Measurements from ENCODE around the gene ZNF22. TPM values are rescaled to one million over a fixed set of nuclear protein-coding genes. Genes with fewer than 3 reads are reported as not detected.
A peak's percentile ranks its signal among the peaks of the same experiment; 100 is the strongest.

ZNF22 gene
- total RNA-seq, 1 experiment from 2014 or later, result 36.9 TPM

- Histone ChIP-seq H3T11ph (ENCODE audit: low read length) (no peak overlapping the region), H2BK20ac (ENCODE audit: low read depth, low read length, poor library complexity, severe bottlenecking) (no peak overlapping the region), H3K4me2 (ENCODE audit: insufficient read depth, insufficient read length, low read length) (no peak overlapping the region), H2BK12ac (ENCODE audit: insufficient read length, low read depth, low read length) (no peak overlapping the region), H2BK5ac (ENCODE audit: insufficient read length, low read length) (no peak overlapping the region), H4K8ac (replicated peaks; ENCODE audit: insufficient read length, low read depth, low read length) (no peak overlapping the region), H4K20me1 (ENCODE audit: control insufficient read depth, insufficient read depth, insufficient read length) (no peaks in the 10 kb centered on the region), H3K18ac (ENCODE audit: insufficient read length, low read depth, low read length) (no peak overlapping the region), H3K23me2 (ENCODE audit: insufficient read length, low read depth, low read length, poor library complexity, severe bottlenecking) (no peaks in the 10 kb centered on the region), H2BK120ac (ENCODE audit: low read depth, low read length, poor library complexity, severe bottlenecking) (no peak overlapping the region), H2BK15ac (ENCODE audit: low read depth, low read length) (no peak overlapping the region), H2AK5ac (ENCODE audit: insufficient read length, low read length) (no peak overlapping the region), H3K56ac (ENCODE audit: insufficient read length, low read depth, low read length) (no peak overlapping the region), H3K14ac (ENCODE audit: insufficient read depth, low read length) (no peak overlapping the region), H2AFZ (ENCODE audit: low read length) (no peak overlapping the region), H3K9me3 (ENCODE audit: control insufficient read depth, low read depth, low read length) (no peaks in the 10 kb centered on the region), H4K5ac (ENCODE audit: insufficient read length, low read depth, low read length) (no peak overlapping the region), H3K4me1 (ENCODE audit: insufficient read depth, low read length) (peaks cover 10% of the 10 kb centered on the region; the same call in 1 of the 2 replicates), H4K91ac (ENCODE audit: insufficient read length, low read depth, low read length) (no peak overlapping the region), H3K27ac (ENCODE audit: insufficient read length, low read depth, low read length) (no peak overlapping the region), H3K23ac (ENCODE audit: insufficient read length, low read depth, low read length) (no peak overlapping the region), H3K79me2 (ENCODE audit: insufficient read depth, low read length) (no peaks in the 10 kb centered on the region), H3K27me3 (ENCODE audit: insufficient read depth, low read length) (no peaks in the 10 kb centered on the region), H3K79me1 (ENCODE audit: insufficient read depth, low read depth, low read length, poor library complexity, severe bottlenecking) (no peaks in the 10 kb centered on the region), H3K9ac (ENCODE audit: extremely low read depth, insufficient read length, low read length) (no peak overlapping the region), H3K4ac (ENCODE audit: low read depth, low read length) (no peak overlapping the region)
- WGBS (ENCODE audit: extremely low coverage, insufficient read length, low lambda C conversion rate), result no CpG with 5 or more reads among the region's 10 CpGs
- Mint-ChIP-seq H3K36me3 (ENCODE audit: insufficient read depth in 1 of 3, low read depth in 3 of 3) (peaks cover 4 to 9% (median 8%) of the 10 kb centered on the region in 3 experiments; a peak in 5 of 7 replicates), H3K9me3 (no peaks in the 10 kb centered on the region), H3K27me3 (ENCODE audit: low read depth) (peaks cover 7% of the 10 kb centered on the region), H3K4me1 (peaks cover 63 to 67% of the 10 kb centered on the region in 2 experiments), H3K27ac (peak overlapping the region in 1 of 3 experiments; percentile 92; a peak in 1 of 7 replicates), H3K4me3 (no peak overlapping the region)
- DNase-seq, result no peak
- TF ChIP-seq, protein P1, sequence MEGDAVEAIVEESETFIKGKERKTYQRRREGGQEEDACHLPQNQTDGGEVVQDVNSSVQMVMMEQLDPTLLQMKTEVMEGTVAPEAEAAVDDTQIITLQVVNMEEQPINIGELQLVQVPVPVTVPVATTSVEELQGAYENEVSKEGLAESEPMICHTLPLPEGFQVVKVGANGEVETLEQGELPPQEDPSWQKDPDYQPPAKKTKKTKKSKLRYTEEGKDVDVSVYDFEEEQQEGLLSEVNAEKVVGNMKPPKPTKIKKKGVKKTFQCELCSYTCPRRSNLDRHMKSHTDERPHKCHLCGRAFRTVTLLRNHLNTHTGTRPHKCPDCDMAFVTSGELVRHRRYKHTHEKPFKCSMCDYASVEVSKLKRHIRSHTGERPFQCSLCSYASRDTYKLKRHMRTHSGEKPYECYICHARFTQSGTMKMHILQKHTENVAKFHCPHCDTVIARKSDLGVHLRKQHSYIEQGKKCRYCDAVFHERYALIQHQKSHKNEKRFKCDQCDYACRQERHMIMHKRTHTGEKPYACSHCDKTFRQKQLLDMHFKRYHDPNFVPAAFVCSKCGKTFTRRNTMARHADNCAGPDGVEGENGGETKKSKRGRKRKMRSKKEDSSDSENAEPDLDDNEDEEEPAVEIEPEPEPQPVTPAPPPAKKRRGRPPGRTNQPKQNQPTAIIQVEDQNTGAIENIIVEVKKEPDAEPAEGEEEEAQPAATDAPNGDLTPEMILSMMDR (conservative IDR thresholded peaks at IDR 0.05), result no peak
Measured at GRCh38 chr10:44983895-44984278, 16.8 kb upstream of the ZNF22 start.

Measured in H9 (cell line).